HepG2 (cell line): Measurements from ENCODE around the gene RFC1. TPM values are rescaled to one million over a fixed set of nuclear protein-coding genes. Genes with fewer than 3 reads are reported as not detected.
A peak's percentile ranks its signal among the peaks of the same experiment; 100 is the strongest.

Experiments used
- BRD4 ChIP-seq: sonication (generic); formaldehyde crosslinking; IDR thresholded peaks from 2 replicates; pipeline ENCODE4 v1.4.0; 2020; ENCODE audit warnings: missing genetic modification reagents
- CBX1 ChIP-seq: IDR thresholded peaks from one replicate; pipeline ENCODE4 v1.6.1; 2016; ENCODE audit warnings: antibody characterized with exemption, low read depth
- CCAR2 ChIP-seq: fragments of 200-400 bp; formaldehyde crosslinking; optimal IDR thresholded peaks from 2 replicates; pipeline ENCODE3; 2018; ENCODE audit warnings: low read depth, mild to moderate bottlenecking, low read length, moderate library complexity
- HNRNPK ChIP-seq: fragments of 200-400 bp; formaldehyde crosslinking; IDR thresholded peaks from 2 replicates; pipeline ENCODE4 v1.6.1; 2018; ENCODE audit warnings: low read length, low read depth, moderate library complexity, mild to moderate bottlenecking; ENCODE audit not compliant: poor library complexity, severe bottlenecking
- KLF13 ChIP-seq: sonication (generic); formaldehyde crosslinking; IDR thresholded peaks from 2 replicates; pipeline ENCODE4 v1.4.0; 2020; ENCODE audit warnings: mild to moderate bottlenecking, missing genetic modification reagents
- MYNN ChIP-seq: sonication (generic); formaldehyde crosslinking; IDR thresholded peaks from 2 replicates; pipeline ENCODE4 v1.4.0; 2020; ENCODE audit warnings: mild to moderate bottlenecking, low read depth, missing genetic modification reagents
- NFKB2 ChIP-seq: sonication (generic); formaldehyde crosslinking; IDR thresholded peaks from 2 replicates; pipeline ENCODE4 v1.4.0; 2020; ENCODE audit warnings: missing genetic modification reagents, borderline replicate concordance
- NR2F1 ChIP-seq, 2 experiments: fragments of 450-650 bp in 1 of 2; formaldehyde crosslinking in 1 of 2; IDR thresholded peaks; 2 replicates each; pipeline versions ENCODE4 v1.5.0 to v1.6.1; 2016 to 2020; ENCODE audit warnings: mild to moderate bottlenecking in 1 of 2, missing compliant biosample characterization in 1 of 2, missing genetic modification reagents in 1 of 2, moderate library complexity in 1 of 2
- RAD51 ChIP-seq: fragments of 450-650 bp; IDR thresholded peaks from 2 replicates; pipeline ENCODE4 v1.6.1; 2016; ENCODE audit warnings: borderline replicate concordance
- SCMH1 ChIP-seq: sonication (generic); formaldehyde crosslinking; IDR thresholded peaks from 2 replicates; pipeline ENCODE4 v1.9.0; 2021; ENCODE audit warnings: missing genetic modification reagents, mild to moderate bottlenecking, borderline replicate concordance
- ZNF282 ChIP-seq: fragments of 450-650 bp; IDR thresholded peaks from 2 replicates; pipeline ENCODE4 v1.6.1; 2018; ENCODE audit not compliant: partially characterized antibody
- ZNF543 ChIP-seq: sonication (generic); formaldehyde crosslinking; IDR thresholded peaks from 2 replicates; pipeline ENCODE4 v1.4.0; 2020; ENCODE audit warnings: mild to moderate bottlenecking, missing genetic modification reagents
- ZNF672 ChIP-seq: sonication (generic); formaldehyde crosslinking; IDR thresholded peaks from 2 replicates; pipeline ENCODE4 v1.8.1; 2022; ENCODE audit warnings: missing genetic modification reagents
- polyA plus RNA-seq, 8 experiments: library from polyadenylated mRNA; depleted of rRNA in 3 of 8; stranded (reverse) in 7 of 8; unstranded in 1 of 8; fragments of >200 nt; fragmentation: Illumina TruSeq in 4 of 8; extraction: Trizol in 4 of 8; gene quantifications; 2 replicates each; pipeline versions ENCODE4 v1.2.1 to v1.2.3, GENCODE V29; 2011 to 2016; ENCODE audit warnings: low read depth in 4 of 8, missing spikeins in 1 of 8, mixed read lengths in 1 of 8; ENCODE audit not compliant: insufficient read depth in 1 of 8
- total RNA-seq, 5 experiments: library from RNA; depleted of rRNA; stranded (reverse); fragments of >200 nt; fragmentation: Illumina TruSeq; extraction: Trizol; gene quantifications; 2 replicates each; pipeline ENCODE4 v1.2.3, GENCODE V29; 2016; ENCODE audit warnings: low read depth in 1 of 5
- TF ChIP-seq, protein P1 (sequence below): sonication (generic); formaldehyde crosslinking; IDR thresholded peaks from 2 replicates; pipeline ENCODE4 v1.8.1; 2023; ENCODE audit warnings: mild to moderate bottlenecking, missing genetic modification reagents
- TF ChIP-seq, protein P2 (sequence below), 2 experiments: sonication (generic) in 1 of 2; formaldehyde crosslinking in 1 of 2; IDR thresholded peaks; 2 replicates each; pipeline versions ENCODE4 v1.5.1 to v1.6.1; 2011 to 2020; ENCODE audit warnings: borderline replicate concordance in 1 of 2, low read depth in 1 of 2, low read length in 1 of 2, mild to moderate bottlenecking in 1 of 2, missing genetic modification reagents in 1 of 2, moderate library complexity in 1 of 2
- TF ChIP-seq, protein P3 (sequence below): sonication (generic); formaldehyde crosslinking; IDR thresholded peaks from 2 replicates; pipeline ENCODE4 v1.4.0; 2020; ENCODE audit warnings: missing genetic modification reagents, borderline replicate concordance
- TF ChIP-seq, protein P4 (sequence below): sonication (generic); formaldehyde crosslinking; IDR thresholded peaks from 2 replicates; pipeline ENCODE4 v1.4.0; 2020; ENCODE audit warnings: mild to moderate bottlenecking, low read depth, missing genetic modification reagents
- TF ChIP-seq, protein P5 (sequence below): sonication (generic); formaldehyde crosslinking; IDR thresholded peaks from 2 replicates; pipeline ENCODE4 v1.8.1; 2023; ENCODE audit warnings: mild to moderate bottlenecking, missing genetic modification reagents, borderline replicate concordance

The RFC1 gene
- total and polyA plus RNA-seq, 2 of the 13 experiments (the other 11 are each of a cell fraction or from before 2014, with no cell fraction given), result 15.9 to 78.8 TPM

DNA sequence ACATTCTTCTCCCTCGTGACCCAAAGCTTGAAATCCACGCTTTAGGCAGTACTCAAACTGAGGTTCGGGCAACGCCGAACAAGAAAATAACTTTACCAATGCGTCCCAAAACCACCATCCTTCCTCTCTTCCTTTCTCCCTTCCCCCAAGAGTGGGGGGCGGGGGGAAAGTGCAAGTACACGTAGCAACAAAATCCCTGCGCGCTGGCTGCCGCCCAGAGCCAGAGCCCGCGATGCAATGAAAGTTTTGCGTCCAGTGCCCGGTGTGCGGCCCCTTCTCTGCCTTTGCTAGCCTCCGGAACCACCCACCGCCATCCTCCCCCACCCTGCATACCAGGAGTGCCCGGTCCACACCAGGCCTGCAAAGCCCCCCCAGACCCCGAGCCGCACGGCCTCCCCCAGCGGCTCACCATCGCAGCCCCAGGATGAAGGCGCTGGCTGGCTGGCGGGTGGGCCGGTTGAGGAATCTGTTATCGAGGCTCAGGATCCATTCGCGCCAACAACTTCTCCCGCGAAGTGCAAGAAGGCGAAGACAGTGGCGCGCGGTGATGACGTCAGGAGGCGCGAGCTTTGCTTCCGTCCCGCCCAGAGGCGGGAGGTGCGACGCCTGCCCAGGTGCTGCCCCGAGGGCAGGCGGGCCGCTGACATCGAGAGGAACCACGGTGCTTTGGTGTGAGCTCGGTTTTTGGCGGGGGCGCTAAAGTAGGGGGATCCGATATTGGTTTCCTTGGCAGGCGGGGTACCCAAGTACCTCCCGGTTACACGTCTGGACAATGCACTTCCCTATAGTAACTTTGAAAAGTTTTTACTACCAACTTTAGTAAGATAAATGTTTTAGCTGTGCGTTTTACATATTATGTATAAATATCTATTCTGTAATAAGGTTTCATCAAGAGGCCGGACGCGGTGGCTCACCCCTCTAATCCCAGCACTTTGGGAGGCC lies at the start of gene RFC1 (continued):
- no peak for TF ChIP-seq CCAR2
- 0 out of 2 replicates have a peak, but pooled peaks have one; percentile 75 for TF ChIP-seq ZNF672
- TF ChIP-seq NR2F1 (CRISPR knock-in tag; IDR thresholded peaks at IDR 0.05), result no peak
- TF ChIP-seq HNRNPK, result peak; percentile 50
- TF ChIP-seq, protein P1, sequence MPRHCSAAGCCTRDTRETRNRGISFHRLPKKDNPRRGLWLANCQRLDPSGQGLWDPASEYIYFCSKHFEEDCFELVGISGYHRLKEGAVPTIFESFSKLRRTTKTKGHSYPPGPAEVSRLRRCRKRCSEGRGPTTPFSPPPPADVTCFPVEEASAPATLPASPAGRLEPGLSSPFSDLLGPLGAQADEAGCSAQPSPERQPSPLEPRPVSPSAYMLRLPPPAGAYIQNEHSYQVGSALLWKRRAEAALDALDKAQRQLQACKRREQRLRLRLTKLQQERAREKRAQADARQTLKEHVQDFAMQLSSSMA (CRISPR knock-in tag), result peak; percentile 95; the same call in 1 of the 2 replicates
- TF ChIP-seq BRD4 (CRISPR knock-in tag), result peak; percentile 71
- TF ChIP-seq, protein P2, sequence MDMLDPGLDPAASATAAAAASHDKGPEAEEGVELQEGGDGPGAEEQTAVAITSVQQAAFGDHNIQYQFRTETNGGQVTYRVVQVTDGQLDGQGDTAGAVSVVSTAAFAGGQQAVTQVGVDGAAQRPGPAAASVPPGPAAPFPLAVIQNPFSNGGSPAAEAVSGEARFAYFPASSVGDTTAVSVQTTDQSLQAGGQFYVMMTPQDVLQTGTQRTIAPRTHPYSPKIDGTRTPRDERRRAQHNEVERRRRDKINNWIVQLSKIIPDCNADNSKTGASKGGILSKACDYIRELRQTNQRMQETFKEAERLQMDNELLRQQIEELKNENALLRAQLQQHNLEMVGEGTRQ (IDR thresholded peaks at IDR 0.05; ENCODE audit: low read depth, low read length), result no peak
- TF ChIP-seq, protein P2 (CRISPR knock-in tag; IDR thresholded peaks at IDR 0.05; ENCODE audit: borderline replicate concordance), result peak; percentile 28; the same call in 1 of the 2 replicates
- no peak for TF ChIP-seq RAD51
- TF ChIP-seq CBX1, result peak; percentile 96
- peak; percentile 61; the same call in 1 of the 2 replicates for TF ChIP-seq KLF13
- TF ChIP-seq, protein P3, sequence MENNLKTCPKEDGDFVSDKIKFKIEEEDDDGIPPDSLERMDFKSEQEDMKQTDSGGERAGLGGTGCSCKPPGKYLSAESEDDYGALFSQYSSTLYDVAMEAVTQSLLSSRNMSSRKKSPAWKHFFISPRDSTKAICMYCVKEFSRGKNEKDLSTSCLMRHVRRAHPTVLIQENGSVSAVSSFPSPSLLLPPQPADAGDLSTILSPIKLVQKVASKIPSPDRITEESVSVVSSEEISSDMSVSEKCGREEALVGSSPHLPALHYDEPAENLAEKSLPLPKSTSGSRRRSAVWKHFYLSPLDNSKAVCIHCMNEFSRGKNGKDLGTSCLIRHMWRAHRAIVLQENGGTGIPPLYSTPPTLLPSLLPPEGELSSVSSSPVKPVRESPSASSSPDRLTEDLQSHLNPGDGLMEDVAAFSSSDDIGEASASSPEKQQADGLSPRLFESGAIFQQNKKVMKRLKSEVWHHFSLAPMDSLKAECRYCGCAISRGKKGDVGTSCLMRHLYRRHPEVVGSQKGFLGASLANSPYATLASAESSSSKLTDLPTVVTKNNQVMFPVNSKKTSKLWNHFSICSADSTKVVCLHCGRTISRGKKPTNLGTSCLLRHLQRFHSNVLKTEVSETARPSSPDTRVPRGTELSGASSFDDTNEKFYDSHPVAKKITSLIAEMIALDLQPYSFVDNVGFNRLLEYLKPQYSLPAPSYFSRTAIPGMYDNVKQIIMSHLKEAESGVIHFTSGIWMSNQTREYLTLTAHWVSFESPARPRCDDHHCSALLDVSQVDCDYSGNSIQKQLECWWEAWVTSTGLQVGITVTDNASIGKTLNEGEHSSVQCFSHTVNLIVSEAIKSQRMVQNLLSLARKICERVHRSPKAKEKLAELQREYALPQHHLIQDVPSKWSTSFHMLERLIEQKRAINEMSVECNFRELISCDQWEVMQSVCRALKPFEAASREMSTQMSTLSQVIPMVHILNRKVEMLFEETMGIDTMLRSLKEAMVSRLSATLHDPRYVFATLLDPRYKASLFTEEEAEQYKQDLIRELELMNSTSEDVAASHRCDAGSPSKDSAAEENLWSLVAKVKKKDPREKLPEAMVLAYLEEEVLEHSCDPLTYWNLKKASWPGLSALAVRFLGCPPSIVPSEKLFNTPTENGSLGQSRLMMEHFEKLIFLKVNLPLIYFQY, result peak; percentile 74; the same call in 1 of the 2 replicates
- no peak for TF ChIP-seq SCMH1 (CRISPR knock-in tag)
- no peak for TF ChIP-seq MYNN (CRISPR knock-in tag)
- TF ChIP-seq, protein P4, sequence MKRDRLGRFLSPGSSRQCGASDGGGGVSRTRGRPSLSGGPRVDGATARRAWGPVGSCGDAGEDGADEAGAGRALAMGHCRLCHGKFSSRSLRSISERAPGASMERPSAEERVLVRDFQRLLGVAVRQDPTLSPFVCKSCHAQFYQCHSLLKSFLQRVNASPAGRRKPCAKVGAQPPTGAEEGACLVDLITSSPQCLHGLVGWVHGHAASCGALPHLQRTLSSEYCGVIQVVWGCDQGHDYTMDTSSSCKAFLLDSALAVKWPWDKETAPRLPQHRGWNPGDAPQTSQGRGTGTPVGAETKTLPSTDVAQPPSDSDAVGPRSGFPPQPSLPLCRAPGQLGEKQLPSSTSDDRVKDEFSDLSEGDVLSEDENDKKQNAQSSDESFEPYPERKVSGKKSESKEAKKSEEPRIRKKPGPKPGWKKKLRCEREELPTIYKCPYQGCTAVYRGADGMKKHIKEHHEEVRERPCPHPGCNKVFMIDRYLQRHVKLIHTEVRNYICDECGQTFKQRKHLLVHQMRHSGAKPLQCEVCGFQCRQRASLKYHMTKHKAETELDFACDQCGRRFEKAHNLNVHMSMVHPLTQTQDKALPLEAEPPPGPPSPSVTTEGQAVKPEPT (CRISPR knock-in tag), result peak; percentile 98
- peak; percentile 100 for TF ChIP-seq NFKB2 (CRISPR knock-in tag)
- TF ChIP-seq ZNF282, result no peak
- TF ChIP-seq, protein P5, sequence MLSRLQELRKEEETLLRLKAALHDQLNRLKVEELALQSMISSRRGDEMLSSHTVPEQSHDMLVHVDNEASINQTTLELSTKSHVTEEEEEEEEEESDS (CRISPR knock-in tag), result 0 out of 2 replicates have a peak, but pooled peaks have one; percentile 66
- TF ChIP-seq ZNF543 (CRISPR knock-in tag), result peak; percentile 97
